CD4-positive, CD25-positive, alpha-beta regulatory T cell (primary cell): ENCODE measurements around the gene GALNT1. TPM values are rescaled to one million over a fixed set of nuclear protein-coding genes. Genes with fewer than 3 reads are reported as not detected.
A peak's percentile ranks its signal among the peaks of the same experiment; 100 is the strongest.
"Not testable (repeated sequence)": the region's sequence is repeated elsewhere in the genome, so short reads cannot be mapped to it uniquely, and the experiment has no call there.

ENCODE experiments used
- ATAC-seq, 2 donors: fragments of 150-1000 bp; cut with Tn5 transposase; one replicate each; pipeline ENCODE4 v1.10.0; 2021; ENCODE audit warnings: low read depth in 2 of 2, moderate number of reproducible peaks in 2 of 2, moderate library complexity in 1 of 2
- DNase-seq, 3 donors: peaks; one replicate each; pipeline versions ENCODE4 v3.0.0 to v3.0.0-alpha.2; 2012 to 2022; ENCODE audit warnings: mixed read lengths in 1 of 3
- H3K27ac ChIP-seq: one replicate; pipeline ENCODE4 v1.7.0; 2013; ENCODE audit warnings: mild to moderate bottlenecking, low read length; ENCODE audit not compliant: insufficient read depth, poor library complexity, severe bottlenecking
- H3K27me3 ChIP-seq: one replicate; pipeline ENCODE4 v1.7.0; 2013; ENCODE audit warnings: low read length; ENCODE audit not compliant: control insufficient read depth, insufficient read depth
- H3K36me3 ChIP-seq: one replicate; pipeline ENCODE4 v1.7.0; 2013; ENCODE audit warnings: mild to moderate bottlenecking, low read length, moderate library complexity; ENCODE audit not compliant: control insufficient read depth, insufficient read depth
- H3K4me1 ChIP-seq: 2 replicates; pipeline ENCODE4 v1.7.0; 2013; ENCODE audit warnings: mild to moderate bottlenecking, low read length; ENCODE audit not compliant: insufficient read depth, control insufficient read depth, poor library complexity, severe bottlenecking
- H3K4me3 ChIP-seq: one replicate; pipeline ENCODE4 v1.7.0; 2013; ENCODE audit warnings: low read depth, mild to moderate bottlenecking, low read length, moderate library complexity
- H3K9me3 ChIP-seq, 2 experiments: 1 replicate in 1 of 2; 2 replicates in 1 of 2; pipeline ENCODE4 v1.7.0; 2013; ENCODE audit warnings: low read length in 2 of 2, mild to moderate bottlenecking in 1 of 2, moderate library complexity in 1 of 2; ENCODE audit not compliant: control insufficient read depth in 2 of 2
- H3K27ac Mint-ChIP-seq, 3 donors: one replicate each; pipeline ENCODE4 v1.8.0; 2020 to 2022; ENCODE audit warnings: mild to moderate bottlenecking in 3 of 3, mixed read lengths in 3 of 3, moderate library complexity in 2 of 3
- H3K27me3 Mint-ChIP-seq: one replicate; pipeline ENCODE4 v1.8.0; 2022; ENCODE audit warnings: mild to moderate bottlenecking, mixed read lengths
- H3K36me3 Mint-ChIP-seq: one replicate; pipeline ENCODE4 v1.8.0; 2020; ENCODE audit warnings: mixed read lengths
- H3K4me1 Mint-ChIP-seq, 4 donors: one replicate each; pipeline ENCODE4 v1.8.0; 2020 to 2022; ENCODE audit warnings: mixed read lengths in 4 of 4, mild to moderate bottlenecking in 1 of 4
- H3K4me3 Mint-ChIP-seq, 4 donors: one replicate each; pipeline ENCODE4 v1.8.0; 2020 to 2022; ENCODE audit warnings: mild to moderate bottlenecking in 4 of 4, mixed read lengths in 4 of 4, moderate library complexity in 3 of 4
- H3K9me3 Mint-ChIP-seq, 7 donors: one replicate each; pipeline ENCODE4 v1.8.0; 2020 to 2022; ENCODE audit warnings: mixed read lengths in 7 of 7, mild to moderate bottlenecking in 3 of 7, moderate library complexity in 2 of 7
- polyA plus RNA-seq, 4 donors: library from polyadenylated mRNA; unstranded; fragments of 300-500 nt; fragmentation: Illumina TruSeq; gene quantifications; one replicate each; pipeline ENCODE4 v1.2.3, GENCODE V29; 2021
- total RNA-seq: library from RNA; stranded (reverse); gene quantifications from one replicate; pipeline ENCODE4 v1.2.3, GENCODE V29; 2022

Gene GALNT1
- total and polyA plus RNA-seq, 5 donors from 2014 or later = 18.8 to 49.6 (median 22.7) TPM

- Mint-ChIP-seq H3K27me3 (peaks cover 4% of the 10 kb centered on the region), H3K9me3 (no peaks in the 10 kb centered on the region), H3K4me3 (no peak overlapping the region), H3K36me3 (no peaks in the 10 kb centered on the region), H3K27ac (no peak overlapping the region), H3K4me1 (peaks cover 0 to 4% (median 2%) of the 10 kb centered on the region in 4 donors)
- Histone ChIP-seq H3K9me3 (no peaks in the 10 kb centered on the region), H3K27me3 (peaks cover 4% of the 10 kb centered on the region), H3K4me3 (no peak overlapping the region), H3K4me1 (no peaks in the 10 kb centered on the region), H3K27ac (no peak overlapping the region), H3K36me3 (no peaks in the 10 kb centered on the region)
- no peak for DNase-seq
- ATAC-seq = no peak
These were observed 21.7 kb upstream of the GALNT1 start for GRCh38 chr18:35559867-35560266.

- no peak overlapping the region for H3K27ac Mint-ChIP-seq
- H3K4me3 Mint-ChIP-seq = no peak overlapping the region
- H3K36me3 Mint-ChIP-seq = no peaks in the 10 kb centered on the region
- no peaks in the 10 kb centered on the region for H3K27me3 ChIP-seq
- H3K4me3 ChIP-seq = no peak overlapping the region
- H3K36me3 ChIP-seq = no peaks in the 10 kb centered on the region
- DNase-seq = no peak
- no peaks in the 10 kb centered on the region for H3K9me3 ChIP-seq
- no peak overlapping the region for H3K27ac ChIP-seq
- ATAC-seq = no peak
- no peaks in the 10 kb centered on the region for H3K9me3 Mint-ChIP-seq
- H3K4me1 Mint-ChIP-seq = peaks cover 0 to 4% (median 2%) of the 10 kb centered on the region in 4 donors
- no peaks in the 10 kb centered on the region for H3K27me3 Mint-ChIP-seq
- H3K4me1 ChIP-seq = no peaks in the 10 kb centered on the region
These were observed 16.6 kb upstream of the GALNT1 start for GRCh38 chr18:35564795-35565453.

GRCh38 chr18:35566019-35566418, 15.5 kb upstream of the GALNT1 start:
- Mint-ChIP-seq H3K4me1 (peaks cover 0 to 4% (median 2%) of the 10 kb centered on the region in 4 donors), H3K36me3 (no peaks in the 10 kb centered on the region), H3K27ac (no peak overlapping the region), H3K4me3 (no peak overlapping the region), H3K9me3 (no peaks in the 10 kb centered on the region), H3K27me3 (no peaks in the 10 kb centered on the region)
- Histone ChIP-seq H3K4me3 (no peak overlapping the region), H3K27me3 (no peaks in the 10 kb centered on the region), H3K36me3 (no peaks in the 10 kb centered on the region), H3K27ac (no peak overlapping the region), H3K4me1 (no peaks in the 10 kb centered on the region), H3K9me3 (no peaks in the 10 kb centered on the region)
- no peak for DNase-seq
- no peak for ATAC-seq

DNA sequence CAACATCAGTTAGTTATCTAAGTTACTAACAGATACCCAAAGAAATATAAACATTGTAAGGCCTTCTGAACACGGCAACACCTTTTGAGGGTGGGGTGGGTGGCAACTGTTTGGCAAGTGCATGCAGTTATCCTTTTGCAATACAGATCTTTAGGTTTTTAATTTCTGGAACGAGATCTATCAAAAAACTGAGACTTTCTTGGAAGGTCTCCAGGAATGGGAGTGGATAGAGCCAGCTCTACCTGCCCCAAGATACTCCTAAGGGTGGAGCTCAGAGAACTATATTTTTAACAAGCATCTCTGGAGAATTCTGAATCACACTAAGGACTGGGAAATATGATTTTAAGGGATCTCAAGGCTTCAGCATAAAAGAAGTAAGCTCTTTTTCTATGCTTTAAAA, 11.4 kb upstream of the GALNT1 start:
- no peaks in the 10 kb centered on the region for H3K27me3 ChIP-seq
- ATAC-seq (no peak), DNase-seq (no peak)
- H3K9me3 ChIP-seq = no peaks in the 10 kb centered on the region
- no peaks in the 10 kb centered on the region for H3K36me3 ChIP-seq
- peaks cover 5 to 15% (median 11%) of the 10 kb centered on the region in 4 donors for H3K4me1 Mint-ChIP-seq
- H3K27ac ChIP-seq = no peak overlapping the region
- no peaks in the 10 kb centered on the region for H3K36me3 Mint-ChIP-seq
- H3K4me1 ChIP-seq = peaks cover 9% of the 10 kb centered on the region
- no peaks in the 10 kb centered on the region for H3K27me3 Mint-ChIP-seq
- no peak overlapping the region for H3K27ac Mint-ChIP-seq
- no peak overlapping the region for H3K4me3 Mint-ChIP-seq
- H3K4me3 ChIP-seq = no peak overlapping the region
- no peaks in the 10 kb centered on the region for H3K9me3 Mint-ChIP-seq

DNA sequence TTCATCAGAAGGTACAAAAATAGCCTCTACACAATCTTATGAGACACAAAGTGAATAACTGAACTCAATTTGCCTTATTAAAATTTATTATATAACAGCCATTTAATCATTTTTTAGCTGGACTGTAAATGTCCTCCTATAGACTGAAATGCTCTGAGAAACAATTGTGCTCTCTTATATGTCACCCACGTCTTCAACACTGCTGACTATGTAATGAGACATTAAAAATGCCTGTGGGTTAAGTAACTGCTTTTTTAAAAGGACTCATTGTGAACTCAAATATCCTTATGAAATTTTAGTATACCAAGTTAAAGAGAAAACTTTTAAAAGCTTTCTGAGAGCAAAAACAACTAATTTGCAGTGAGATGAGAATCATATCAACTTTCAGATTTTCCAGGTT, 10.4 kb upstream of the GALNT1 start:
- Mint-ChIP-seq H3K4me3 (no peak overlapping the region), H3K27me3 (no peaks in the 10 kb centered on the region), H3K36me3 (peaks cover 3% of the 10 kb centered on the region), H3K27ac (no peak overlapping the region), H3K9me3 (peaks cover 0 to 1% (median 0%) of the 10 kb centered on the region in 7 donors), H3K4me1 (peaks cover 5 to 15% (median 11%) of the 10 kb centered on the region in 4 donors)
- no peak for ATAC-seq
- no peaks in the 10 kb centered on the region for H3K9me3 ChIP-seq
- peaks cover 9% of the 10 kb centered on the region for H3K4me1 ChIP-seq
- H3K36me3 ChIP-seq = no peaks in the 10 kb centered on the region
- H3K27me3 ChIP-seq = no peaks in the 10 kb centered on the region
- no peak overlapping the region for H3K27ac ChIP-seq
- DNase-seq = no peak
- no peak overlapping the region for H3K4me3 ChIP-seq

- Mint-ChIP-seq H3K27me3 (no peaks in the 10 kb centered on the region), H3K4me3 (no peak overlapping the region), H3K27ac (no peak overlapping the region), H3K36me3 (peaks cover 3% of the 10 kb centered on the region), H3K4me1 (peaks cover 5 to 24% (median 16%) of the 10 kb centered on the region in 4 donors), H3K9me3 (peaks cover 0 to 2% (median 0%) of the 10 kb centered on the region in 7 donors)
- Histone ChIP-seq H3K9me3 (no peaks in the 10 kb centered on the region), H3K4me3 (no peak overlapping the region), H3K36me3 (no peaks in the 10 kb centered on the region), H3K4me1 (peaks cover 16% of the 10 kb centered on the region), H3K27me3 (no peaks in the 10 kb centered on the region), H3K27ac (no peak overlapping the region)
- ATAC-seq = no peak
- DNase-seq = no peak
These were observed 8.9 kb upstream of the GALNT1 start for GRCh38 chr18:35572644-35573043.

DNA sequence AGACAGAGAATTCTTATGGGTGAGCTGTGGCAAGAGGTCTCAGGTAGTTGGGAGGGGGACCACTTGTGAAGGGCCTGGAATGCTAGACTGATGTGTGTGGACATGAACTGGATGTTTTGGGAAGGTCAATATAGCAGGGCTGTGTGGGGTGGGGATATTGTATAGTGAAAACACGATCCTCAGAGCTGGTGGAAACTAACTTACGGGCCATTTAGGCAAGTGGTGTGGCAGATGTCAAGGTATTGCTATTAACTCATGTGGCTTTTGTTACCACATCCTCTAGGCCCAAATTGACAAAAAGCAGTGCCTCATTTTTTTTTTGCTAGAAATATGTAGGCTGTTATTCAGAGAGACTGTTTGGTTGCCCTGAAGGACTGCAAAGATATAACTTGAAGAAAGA, 8.0 kb upstream of the GALNT1 start:
- H3K9me3 ChIP-seq = no peaks in the 10 kb centered on the region
- peaks cover 0 to 2% (median 0%) of the 10 kb centered on the region in 7 donors for H3K9me3 Mint-ChIP-seq
- H3K27me3 Mint-ChIP-seq = no peaks in the 10 kb centered on the region
- peaks cover 3% of the 10 kb centered on the region for H3K36me3 Mint-ChIP-seq
- ATAC-seq (peak; percentile 70 to 72), DNase-seq (peak in 2 of 3 donors; percentile 44 to 64)
- H3K4me3 ChIP-seq = no peak overlapping the region
- peak overlapping the region in 1 of 4 donors; percentile 4 for H3K4me3 Mint-ChIP-seq
- H3K4me1 Mint-ChIP-seq = peaks cover 5 to 31% (median 16%) of the 10 kb centered on the region in 4 donors
- H3K4me1 ChIP-seq = peaks cover 16% of the 10 kb centered on the region
- no peaks in the 10 kb centered on the region for H3K27me3 ChIP-seq
- H3K36me3 ChIP-seq = no peaks in the 10 kb centered on the region
- H3K27ac Mint-ChIP-seq = peak overlapping the region in 2 of 3 donors; percentile 27 to 74
- H3K27ac ChIP-seq = no peak overlapping the region

- not testable (repeated sequence) for H3K36me3 ChIP-seq, H3K27me3 Mint-ChIP-seq, H3K36me3 Mint-ChIP-seq
These were observed 5.2 kb upstream of the GALNT1 start for GRCh38 chr18:35576240-35576845.

More at GRCh38 chr18:35576240-35576845, 5.2 kb upstream of the GALNT1 start:
- not testable (repeated sequence) for H3K4me3 ChIP-seq, H3K27ac ChIP-seq, H3K27ac Mint-ChIP-seq, ATAC-seq, H3K27me3 ChIP-seq, H3K9me3 Mint-ChIP-seq, H3K9me3 ChIP-seq, H3K4me3 Mint-ChIP-seq, DNase-seq
- H3K4me1 ChIP-seq = peaks cover 22% of the 10 kb centered on the region
- H3K4me1 Mint-ChIP-seq = peaks cover 5 to 47% (median 19%) of the 10 kb centered on the region in 4 donors
